ENCODE results near the gene COQ8A.

- TF ChIP-seq ZNF274 (IDR thresholded peaks at IDR 0.05; ENCODE audit: low read depth, low read length) (no peak), SUZ12 (IDR thresholded peaks at IDR 0.05; ENCODE audit: extremely low read depth, insufficient read depth, insufficient read length) (no peak), YY1 (IDR thresholded peaks at IDR 0.05; ENCODE audit: insufficient read depth, insufficient read length) (no peak)
Measured at GRCh38 chr1:226942392-226942791, 2.3 kb downstream of the COQ8A start.
